ENCODE results near the gene TMEM238. TPM values are rescaled to one million over a fixed set of nuclear protein-coding genes. Genes with fewer than 3 reads are reported as not detected.

Gene TMEM238
- total and polyA plus RNA-seq, 5 donors: 0.14 to 1.2 (median 0.47) TPM

DNA sequence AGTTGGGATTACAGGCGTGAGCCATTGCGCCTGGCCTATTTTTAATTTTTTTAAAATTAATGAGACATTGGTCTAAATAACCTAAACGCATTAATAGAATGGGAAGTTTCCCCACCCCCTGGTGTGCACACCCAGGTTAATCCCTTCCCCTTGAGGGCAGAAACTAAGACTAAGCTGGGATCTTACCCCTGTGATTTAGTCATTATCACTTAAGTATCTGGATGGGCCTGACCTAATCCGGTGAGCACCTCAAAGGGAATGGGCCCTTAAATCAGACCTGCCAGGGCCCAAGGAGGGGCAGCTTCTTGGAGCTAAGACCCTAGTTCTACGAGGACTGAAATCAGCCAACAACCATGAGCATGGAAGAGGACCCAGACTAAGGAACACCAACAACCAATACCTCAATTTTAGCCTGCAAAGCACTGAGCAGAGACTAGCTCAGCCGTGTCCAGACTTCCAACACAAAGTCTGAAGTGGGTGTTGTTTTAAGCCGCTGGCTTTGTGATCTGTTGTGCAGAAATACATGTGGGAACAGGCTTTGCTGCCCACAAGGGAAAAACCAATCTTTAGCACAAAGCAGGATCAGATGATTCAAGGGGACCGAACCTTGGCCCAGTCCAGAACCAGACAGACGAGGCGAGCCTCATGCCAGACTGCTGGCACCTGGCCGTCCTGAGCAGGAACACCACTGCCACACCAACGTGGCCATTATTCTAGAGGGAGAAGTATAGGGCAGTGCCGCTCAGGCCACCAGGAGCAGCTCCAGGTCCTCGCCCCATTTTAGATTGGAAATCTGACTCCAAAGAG, 16.4 kb upstream of the TMEM238 start:
- no peaks in the 10 kb centered on the region for H3K27me3 ChIP-seq (ENCODE audit: control insufficient read depth, insufficient read depth)
- 87% methylated on average over 14 of the region's 14 CpGs for WGBS
- DNase-seq (peak in 2 of 3 donors; percentile 11 to 16), ATAC-seq (no peak)
- no peaks in the 10 kb centered on the region for H3K4me1 ChIP-seq (ENCODE audit: control insufficient read depth, insufficient read depth, low read length)
- no peak overlapping the region for H3K4me3 ChIP-seq (ENCODE audit: low read length)
- no peak overlapping the region for H3K27ac ChIP-seq (ENCODE audit: low read length)
- no peaks in the 10 kb centered on the region for H3K9me3 ChIP-seq (ENCODE audit: control insufficient read depth, low read length)
- intact Hi-C loops (cut with DNase I): no loop called here

DNA sequence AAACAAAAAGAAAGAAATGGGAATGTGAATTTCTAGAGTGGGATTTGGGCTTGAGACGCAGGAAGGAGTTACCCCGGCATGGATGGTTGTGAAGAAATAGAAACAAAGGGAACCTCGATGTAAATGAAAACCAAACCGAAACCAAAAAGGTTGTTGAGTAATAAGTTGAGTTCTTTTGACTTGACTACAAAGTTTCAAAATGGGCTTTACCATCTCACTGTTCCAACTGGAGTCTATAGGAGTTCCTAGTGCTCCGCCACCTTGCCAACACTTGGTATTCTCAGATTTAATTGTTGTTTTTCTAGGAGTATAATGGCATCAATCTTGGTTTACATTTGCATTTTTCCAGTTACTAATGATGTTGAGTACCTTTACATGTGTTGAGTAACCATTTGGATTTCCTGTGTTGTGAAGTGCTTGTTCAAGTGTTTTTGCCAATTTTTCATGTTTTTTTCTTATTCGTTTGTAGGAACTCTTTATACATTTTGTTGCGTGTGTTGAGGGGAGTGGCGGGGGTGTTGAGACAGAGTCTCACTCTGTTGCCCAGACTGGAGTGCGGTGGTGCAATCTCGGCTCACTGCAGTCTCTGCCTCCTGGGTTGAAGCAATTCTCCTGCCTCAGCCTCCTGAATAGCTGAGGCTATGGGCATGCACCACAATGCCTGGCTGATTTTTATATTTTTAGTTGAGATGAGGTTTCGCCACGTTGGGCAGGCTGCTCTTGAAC, 14.3 kb upstream of the TMEM238 start:
- Histone ChIP-seq H3K4me1 (ENCODE audit: control insufficient read depth, insufficient read depth, low read length) (no peaks in the 10 kb centered on the region), H3K27ac (ENCODE audit: low read length) (no peak overlapping the region), H3K27me3 (ENCODE audit: control insufficient read depth, insufficient read depth) (no peaks in the 10 kb centered on the region), H3K4me3 (ENCODE audit: low read length) (no peak overlapping the region), H3K9me3 (ENCODE audit: control insufficient read depth, low read length) (no peaks in the 10 kb centered on the region)
- WGBS: 84% methylated on average over 12 of the region's 12 CpGs
- ATAC-seq (no peak), DNase-seq (peak in 1 of 3 donors; percentile 37)
- intact Hi-C loops (cut with DNase I): no loop called here

DNA sequence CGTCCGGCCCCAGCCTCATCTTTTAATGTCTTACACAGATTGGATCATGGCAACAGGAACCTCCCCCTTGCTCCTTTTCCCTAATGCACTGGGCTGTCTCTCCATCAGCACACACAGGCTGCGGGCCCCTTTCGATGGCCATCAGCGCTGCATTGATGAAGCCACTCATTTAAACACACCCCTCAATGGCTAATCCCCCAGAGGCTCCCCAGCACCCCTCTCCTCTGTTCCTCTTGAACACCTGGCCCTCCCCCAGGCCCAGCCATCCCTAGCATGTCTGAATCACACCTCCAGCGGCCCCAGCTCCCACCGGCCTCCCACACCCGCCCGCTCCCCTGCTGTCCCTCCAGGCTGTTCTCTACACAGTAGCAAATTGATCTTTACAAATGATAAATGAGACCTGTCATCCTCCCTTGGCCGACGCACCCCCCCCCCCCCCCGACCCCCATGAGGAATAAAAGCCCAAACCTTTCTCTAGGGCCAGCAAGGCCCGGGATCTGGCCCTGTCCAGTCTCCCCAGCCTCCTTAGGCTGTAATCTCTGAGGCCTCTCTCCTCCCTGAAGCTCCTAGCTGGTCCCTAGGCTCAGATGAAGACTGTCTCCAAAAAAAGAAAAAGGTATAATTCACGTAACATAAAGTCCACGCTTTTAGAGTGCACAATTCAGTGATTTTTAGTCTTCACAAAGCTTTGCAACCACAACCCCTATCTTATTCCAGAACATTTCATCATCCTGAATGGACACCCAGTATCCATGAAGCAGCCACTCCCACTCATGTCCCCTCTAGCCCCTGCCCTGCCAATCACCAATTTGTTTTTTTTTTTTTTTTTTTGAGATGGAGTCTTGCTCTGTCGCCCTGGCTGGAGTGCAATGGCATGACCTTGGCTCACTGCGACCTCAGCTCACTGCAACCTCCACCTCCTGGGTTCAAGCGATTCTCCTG, 9.0 kb upstream of the TMEM238 start:
- Histone ChIP-seq H3K27me3 (ENCODE audit: control insufficient read depth, insufficient read depth) (no peaks in the 10 kb centered on the region), H3K9me3 (ENCODE audit: control insufficient read depth, low read length) (no peaks in the 10 kb centered on the region), H3K4me3 (ENCODE audit: low read length) (no peak overlapping the region), H3K4me1 (ENCODE audit: control insufficient read depth, insufficient read depth, low read length) (peaks cover 5% of the 10 kb centered on the region), H3K27ac (ENCODE audit: low read length) (no peak overlapping the region)
- ATAC-seq (no peak), DNase-seq (peak in 1 of 3 donors; percentile 38)
- 70% methylated on average over 18 of the region's 18 CpGs for WGBS
- intact Hi-C loops (cut with DNase I): no loop called here

DNA sequence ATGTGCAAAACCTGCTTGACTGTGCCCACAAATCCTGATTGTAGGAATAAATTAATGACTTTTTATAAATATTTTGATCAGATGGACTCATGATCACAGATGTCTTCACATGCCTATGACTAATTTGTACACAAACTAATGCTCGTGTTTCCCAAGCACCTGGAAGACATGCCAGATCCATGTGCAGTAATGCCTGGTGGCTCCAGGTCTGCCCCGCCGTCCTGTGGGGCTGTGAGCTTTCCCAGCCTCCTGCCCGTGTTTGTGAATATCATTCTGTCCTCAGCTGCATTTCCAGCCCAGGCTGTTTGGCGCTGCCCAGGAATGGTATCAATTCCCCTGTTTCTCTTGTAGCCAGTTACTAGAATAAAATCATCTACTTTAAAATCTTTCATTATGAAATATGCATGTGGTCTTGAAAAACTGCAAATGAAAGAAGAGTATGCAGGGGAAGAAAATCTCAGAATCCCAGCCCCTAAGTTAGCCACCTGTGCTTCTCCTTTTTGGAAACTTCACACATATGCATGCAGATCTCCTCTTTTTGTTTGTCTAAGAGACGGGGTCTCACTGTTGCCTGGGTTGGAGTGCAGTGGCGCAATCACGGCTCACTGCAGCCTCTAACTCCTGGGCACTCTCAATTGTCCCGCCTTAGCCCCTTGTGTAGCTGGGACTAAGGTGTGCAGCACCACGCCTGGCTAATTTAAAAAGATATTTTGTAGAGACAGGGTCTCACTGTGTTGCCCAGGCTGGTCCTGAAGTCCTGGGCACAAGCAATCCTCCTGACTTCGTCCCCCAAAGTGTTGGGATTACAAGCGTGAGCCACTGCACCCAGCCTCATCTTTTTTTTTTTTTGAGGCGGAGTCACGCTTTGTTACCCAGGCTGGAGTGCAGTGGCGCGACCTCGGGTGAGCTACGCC, 7.9 kb upstream of the TMEM238 start:
- ATAC-seq: no peak
- no peak overlapping the region for H3K27ac ChIP-seq (ENCODE audit: low read length)
- WGBS: 81% methylated on average over 18 of the region's 18 CpGs
- peaks cover 12% of the 10 kb centered on the region for H3K4me1 ChIP-seq (ENCODE audit: control insufficient read depth, insufficient read depth, low read length)
- H3K27me3 ChIP-seq (ENCODE audit: control insufficient read depth, insufficient read depth): no peaks in the 10 kb centered on the region
- peak in 1 of 3 donors; percentile 14 for DNase-seq
- no peaks in the 10 kb centered on the region for H3K9me3 ChIP-seq (ENCODE audit: control insufficient read depth, low read length)
- intact Hi-C loops (cut with DNase I): no loop called here
- H3K4me3 ChIP-seq (ENCODE audit: low read length): no peak overlapping the region

DNA sequence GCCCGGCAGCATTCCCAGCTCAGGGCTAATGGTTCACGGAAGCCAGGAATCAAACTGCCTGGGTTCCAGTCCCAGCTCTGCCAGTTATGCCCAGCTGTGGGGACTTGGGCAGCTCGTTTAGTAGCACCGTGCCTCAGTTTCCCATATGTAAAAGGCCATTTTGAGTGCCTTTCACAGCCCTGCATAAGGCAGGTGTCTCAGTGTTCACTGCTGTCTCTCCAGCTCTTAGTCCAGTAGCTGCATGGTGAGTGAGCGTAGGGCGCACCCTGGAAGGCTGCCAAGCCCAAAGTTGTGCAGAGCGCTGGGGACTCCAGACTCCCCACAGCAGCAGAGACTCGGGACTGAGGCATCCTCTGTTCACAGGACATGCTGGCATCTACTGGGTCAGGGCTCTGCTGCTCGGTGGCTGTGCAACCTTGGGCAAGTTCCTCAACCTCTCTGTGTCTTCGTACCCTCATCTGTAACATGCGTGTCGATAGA, 7.1 kb upstream of the TMEM238 start:
- DNase-seq (peak; percentile 28 to 63 (median 42)), ATAC-seq (peak in 1 of 2 donors; percentile 5)
- intact Hi-C loops (cut with DNase I): no loop called here
- Histone ChIP-seq H3K4me1 (ENCODE audit: control insufficient read depth, insufficient read depth, low read length) (peaks cover 12% of the 10 kb centered on the region), H3K4me3 (ENCODE audit: low read length) (no peak overlapping the region), H3K9me3 (ENCODE audit: control insufficient read depth, low read length) (no peaks in the 10 kb centered on the region), H3K27ac (ENCODE audit: low read length) (no peak overlapping the region), H3K27me3 (ENCODE audit: control insufficient read depth, insufficient read depth) (no peaks in the 10 kb centered on the region)
- WGBS: 74% methylated on average over 12 of the region's 12 CpGs

DNA sequence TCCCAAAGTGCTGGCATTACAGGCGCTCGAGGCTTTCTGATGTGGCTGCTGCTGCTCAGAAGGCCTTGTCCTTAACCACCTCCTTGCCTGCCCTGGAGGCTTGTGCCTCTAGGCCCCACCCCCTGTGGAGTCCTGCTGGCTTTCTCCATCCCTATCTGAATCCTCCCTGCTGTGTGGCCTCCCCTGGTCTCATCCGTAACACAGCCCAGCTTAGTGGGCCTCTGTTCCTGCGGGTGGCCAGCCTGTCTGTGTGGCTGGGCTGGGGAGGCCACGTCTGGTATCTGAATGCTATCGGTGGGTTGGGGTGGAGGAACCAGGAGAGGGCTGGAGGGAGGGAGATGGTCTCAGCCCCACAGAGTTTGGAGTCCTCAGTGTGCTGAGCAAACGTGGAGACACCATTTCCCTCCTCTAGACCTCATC, 6.4 kb upstream of the TMEM238 start:
- WGBS: 66% methylated on average over 7 of the region's 7 CpGs
- Histone ChIP-seq H3K4me1 (ENCODE audit: control insufficient read depth, insufficient read depth, low read length) (peaks cover 12% of the 10 kb centered on the region), H3K27ac (ENCODE audit: low read length) (no peak overlapping the region)

DNA sequence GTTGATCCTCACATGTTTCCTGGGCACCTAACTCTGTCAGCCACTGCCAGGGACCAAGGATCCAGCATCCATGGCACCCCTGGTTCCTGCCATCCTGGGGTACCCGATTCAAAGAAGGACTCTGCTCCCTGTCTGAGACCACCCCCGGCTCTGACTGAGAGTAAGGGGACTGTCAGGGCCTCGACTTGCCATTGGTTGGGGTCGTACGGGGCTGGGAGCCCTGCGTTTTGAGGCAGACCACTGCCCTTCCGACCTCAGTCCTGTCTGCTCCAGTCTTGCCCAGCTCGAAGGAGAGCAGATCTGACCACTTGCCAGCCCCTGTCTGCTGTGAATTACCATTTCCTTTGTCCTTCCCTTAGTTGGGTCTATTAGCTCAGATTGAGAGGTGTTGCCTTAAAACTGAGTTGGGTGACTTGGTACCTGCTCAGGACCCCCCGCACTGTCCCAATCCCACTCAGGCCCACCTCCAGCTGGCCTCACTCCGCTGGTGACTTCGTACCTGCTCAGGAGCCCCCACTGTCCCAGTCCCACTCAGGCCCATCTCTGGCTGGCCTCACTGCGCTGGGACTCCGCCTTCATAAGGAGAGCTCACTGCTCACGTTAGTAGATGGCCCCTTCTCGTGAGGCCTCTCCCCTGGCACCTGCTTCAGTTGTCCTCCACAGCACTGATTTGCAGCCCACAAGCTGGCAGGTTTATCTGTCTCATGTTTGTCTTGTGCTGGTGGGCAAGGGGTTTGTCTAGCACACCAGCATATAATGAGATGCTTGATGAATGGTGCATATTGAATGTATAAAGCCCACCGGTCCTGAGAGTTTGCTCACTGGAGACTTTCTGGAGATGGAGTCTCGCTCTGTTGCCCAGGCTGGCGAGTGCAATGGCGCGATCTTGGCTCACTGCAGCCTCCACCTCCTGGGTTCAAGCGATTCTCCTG, 5.6 kb upstream of the TMEM238 start:
- Histone ChIP-seq H3K4me3 (ENCODE audit: low read length) (no peak overlapping the region), H3K27me3 (ENCODE audit: control insufficient read depth, insufficient read depth) (no peaks in the 10 kb centered on the region), H3K9me3 (ENCODE audit: control insufficient read depth, low read length) (no peaks in the 10 kb centered on the region), H3K4me1 (ENCODE audit: control insufficient read depth, insufficient read depth, low read length) (peaks cover 12% of the 10 kb centered on the region), H3K27ac (ENCODE audit: low read length) (no peak overlapping the region)
- 81% methylated on average over 21 of the region's 21 CpGs for WGBS
- DNase-seq: peak in 1 of 3 donors; percentile 38
- intact Hi-C loops (cut with DNase I): loop anchor here in 1 of 4 donors (5.0 kb wide), 1 partner anchor 87 kb away; no protein-coding TSS in a partner anchor
- no peak for ATAC-seq

More for the DNA sequence above, 6.4 kb upstream of the TMEM238 start:
- no peaks in the 10 kb centered on the region for H3K9me3 ChIP-seq (ENCODE audit: control insufficient read depth, low read length)
- peak in 1 of 3 donors; percentile 31 for DNase-seq
- H3K4me3 ChIP-seq (ENCODE audit: low read length): no peak overlapping the region
- intact Hi-C loops (cut with DNase I): no loop called here
- no peaks in the 10 kb centered on the region for H3K27me3 ChIP-seq (ENCODE audit: control insufficient read depth, insufficient read depth)
- no peak for ATAC-seq

DNA sequence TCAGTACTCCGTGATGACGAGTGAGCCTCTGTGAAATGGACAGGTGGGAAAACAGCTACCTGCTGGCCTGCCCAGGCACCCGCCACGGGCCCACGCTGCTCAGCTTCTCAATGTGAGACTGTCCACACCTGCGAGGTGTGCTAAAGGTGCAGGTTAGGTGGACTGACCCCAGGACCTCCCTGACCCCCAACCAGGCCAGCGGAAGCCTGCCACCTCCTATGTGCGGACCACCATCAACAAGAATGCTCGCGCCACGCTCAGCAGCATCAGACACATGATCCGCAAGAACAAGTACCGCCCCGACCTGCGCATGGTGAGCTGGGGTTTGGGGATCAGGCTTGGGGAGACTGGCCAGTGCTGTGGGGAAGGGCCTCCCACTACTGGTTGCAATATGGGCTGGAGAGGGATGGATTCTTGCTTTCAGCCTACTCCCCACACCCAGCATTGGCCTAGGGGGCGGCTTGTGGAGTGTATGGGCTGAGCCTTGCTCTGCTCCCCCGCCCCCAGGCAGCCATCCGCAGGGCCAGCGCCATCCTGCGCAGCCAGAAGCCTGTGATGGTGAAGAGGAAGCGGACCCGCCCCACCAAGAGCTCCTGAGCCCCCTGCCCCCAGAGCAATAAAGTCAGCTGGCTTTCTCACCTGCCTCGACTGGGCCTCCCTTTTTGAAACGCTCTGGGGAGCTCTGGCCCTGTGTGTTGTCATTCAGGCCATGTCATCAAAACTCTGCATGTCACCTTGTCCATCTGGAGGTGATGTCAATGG, 3.8 kb upstream of the TMEM238 start:
- Histone ChIP-seq H3K9me3 (ENCODE audit: control insufficient read depth, low read length) (no peaks in the 10 kb centered on the region), H3K4me1 (ENCODE audit: control insufficient read depth, insufficient read depth, low read length) (peaks cover 12% of the 10 kb centered on the region), H3K4me3 (ENCODE audit: low read length) (no peak overlapping the region), H3K27ac (ENCODE audit: low read length) (no peak overlapping the region), H3K27me3 (ENCODE audit: control insufficient read depth, insufficient read depth) (no peaks in the 10 kb centered on the region)
- 82% methylated on average over 24 of the region's 24 CpGs for WGBS
- intact Hi-C loops (cut with DNase I): loop anchor here in 1 of 4 donors (5.0 kb wide), 1 partner anchor 86 kb away; no protein-coding TSS in a partner anchor
- peak in 2 of 3 donors; percentile 48 to 55 for DNase-seq
- ATAC-seq: no peak

Measured in right cardiac atrium (tissue), 5 donors.